ENCODE measurements around the gene SIGLEC1. TPM values are rescaled to one million over a fixed set of nuclear protein-coding genes. Genes with fewer than 3 reads are reported as not detected.

The SIGLEC1 gene
- total and polyA plus RNA-seq, 2 experiments from 2014 or later: not detected

GRCh38 chr20:3729378-3729777 lies 17.0 kb upstream of the SIGLEC1 start:
- peaks cover 37% of the 10 kb centered on the region for H3K27me3 ChIP-seq (ENCODE audit: insufficient read depth)
- no peak overlapping the region for H3K27ac ChIP-seq (ENCODE audit: low read depth)
- H3K4me1 ChIP-seq (ENCODE audit: insufficient read depth): peaks cover 13% of the 10 kb centered on the region
- Mint-ChIP-seq H3K4me1 (peaks cover 19% of the 10 kb centered on the region), H3K36me3 (ENCODE audit: low read depth) (no peaks in the 10 kb centered on the region; the same call in 2 of the 3 replicates), H3K4me3 (no peak overlapping the region), H3K27ac (no peak overlapping the region), H3K9me3 (no peaks in the 10 kb centered on the region; the same call in 1 of the 3 replicates), H3K27me3 (ENCODE audit: insufficient read depth, low read depth, poor library complexity) (peaks cover 33% of the 10 kb centered on the region)
- H3K79me2 ChIP-seq (replicated peaks; ENCODE audit: insufficient read depth): no peaks in the 10 kb centered on the region
- no peak overlapping the region for H3K4me3 ChIP-seq
- H4K20me1 ChIP-seq (replicated peaks; ENCODE audit: insufficient read depth): no peaks in the 10 kb centered on the region
- DNase-seq (ENCODE audit: low spot score) (no peak), ATAC-seq (no peak)
- no peaks in the 10 kb centered on the region for H3K36me3 ChIP-seq (ENCODE audit: insufficient read depth)
- H3K9me2 ChIP-seq (ENCODE audit: insufficient read depth): no peaks in the 10 kb centered on the region
- no peak overlapping the region for H3K4me2 ChIP-seq
- H2AFZ ChIP-seq: no peak overlapping the region
- no peaks in the 10 kb centered on the region for H3F3A ChIP-seq (replicated peaks; ENCODE audit: low read depth)
- no peak for TF ChIP-seq JUNB (IDR thresholded peaks at IDR 0.05; ENCODE audit: unreplicated experiment)
- no peak for TF ChIP-seq CTCF (conservative IDR thresholded peaks at IDR 0.05; ENCODE audit: low read depth in 2 of 2)
- no peak for TF ChIP-seq ZNF114 (CRISPR knock-in tag; IDR thresholded peaks at IDR 0.05)
- no peak for TF ChIP-seq REST (IDR thresholded peaks at IDR 0.05; ENCODE audit: unreplicated experiment)
- no peak for TF ChIP-seq CREB1 (CRISPR knock-in tag; IDR thresholded peaks at IDR 0.05; ENCODE audit: low read depth)
- no peak for TF ChIP-seq EZH2phosphoT487 (IDR thresholded peaks at IDR 0.05; ENCODE audit: unreplicated experiment)

- H3K4me1 ChIP-seq (ENCODE audit: insufficient read depth): peaks cover 10% of the 10 kb centered on the region
- H3K4me2 ChIP-seq: no peak overlapping the region
- no peaks in the 10 kb centered on the region for H3K79me2 ChIP-seq (replicated peaks; ENCODE audit: insufficient read depth)
- ATAC-seq: no peak
- H4K20me1 ChIP-seq (replicated peaks; ENCODE audit: insufficient read depth): no peaks in the 10 kb centered on the region
- Mint-ChIP-seq H3K36me3 (ENCODE audit: low read depth) (no peaks in the 10 kb centered on the region; the same call in 2 of the 3 replicates), H3K27me3 (ENCODE audit: insufficient read depth, low read depth, poor library complexity) (peaks cover 34% of the 10 kb centered on the region), H3K9me3 (no peaks in the 10 kb centered on the region; the same call in 1 of the 3 replicates), H3K27ac (no peak overlapping the region), H3K4me1 (peaks cover 19% of the 10 kb centered on the region), H3K4me3 (no peak overlapping the region)
- peaks cover 35% of the 10 kb centered on the region for H3K27me3 ChIP-seq (ENCODE audit: insufficient read depth)
- H3K4me3 ChIP-seq: no peak overlapping the region
- no peak for DNase-seq (ENCODE audit: low spot score)
- no peak overlapping the region for H3K27ac ChIP-seq (ENCODE audit: low read depth)
- no peaks in the 10 kb centered on the region for H3K9me2 ChIP-seq (ENCODE audit: insufficient read depth)
- H2AFZ ChIP-seq: no peak overlapping the region
- H3F3A ChIP-seq (replicated peaks; ENCODE audit: low read depth): no peaks in the 10 kb centered on the region
- no peaks in the 10 kb centered on the region for H3K36me3 ChIP-seq (ENCODE audit: insufficient read depth)
- TF ChIP-seq POLR2AphosphoS5 (IDR thresholded peaks at IDR 0.05; ENCODE audit: low read depth) (no peak), ZNF331 (CRISPR knock-in tag; IDR thresholded peaks at IDR 0.05; ENCODE audit: low read depth) (no peak), JUNB (IDR thresholded peaks at IDR 0.05; ENCODE audit: unreplicated experiment) (no peak), EZH2 (IDR thresholded peaks at IDR 0.05; ENCODE audit: low read depth, unreplicated experiment) (no peak), EZH2phosphoT487 (IDR thresholded peaks at IDR 0.05; ENCODE audit: unreplicated experiment) (no peak), NANOG (IDR thresholded peaks at IDR 0.05; ENCODE audit: borderline replicate concordance) (no peak), STAT1 (IDR thresholded peaks at IDR 0.05; ENCODE audit: unreplicated experiment) (no peak)
Observed at GRCh38 chr20:3728876-3729275, 16.5 kb upstream of the SIGLEC1 start.
